HL-60 (cell line): ENCODE results near the gene EID3.

Source experiments
- DNase-seq, 2 experiments: peaks; one replicate each; pipeline ENCODE4 v3.0.0-alpha.2; 2010 to 2020; ENCODE audit warnings: low read depth in 1 of 2, low spot score in 1 of 2
- H3K27ac ChIP-seq: fragments of 250-450 bp; sonication (Bioruptor Pico); replicated peaks from 2 replicates; pipeline ENCODE4 v1.5.1; 2020; ENCODE audit warnings: mild to moderate bottlenecking, moderate library complexity
- H3K27me3 ChIP-seq: fragments of 250-450 bp; sonication (Bioruptor Pico); 2 replicates; pipeline ENCODE4 v1.5.1; 2021; ENCODE audit warnings: mild to moderate bottlenecking, moderate library complexity; ENCODE audit not compliant: insufficient read depth, poor library complexity, severe bottlenecking
- H3K4me3 ChIP-seq: replicated peaks from 2 replicates; pipeline ENCODE4 v1.5.1; 2011; ENCODE audit warnings: mild to moderate bottlenecking, control low read depth, low read length; ENCODE audit not compliant: insufficient read depth
- GABPA ChIP-seq: IDR thresholded peaks from 2 replicates; pipeline ENCODE4 v1.6.1; 2012; ENCODE audit warnings: low read depth
- POLR2AphosphoS5 ChIP-seq: IDR thresholded peaks from 2 replicates; pipeline ENCODE4 v1.6.1; 2012; ENCODE audit warnings: low read depth
- SPI1 ChIP-seq: IDR thresholded peaks from 2 replicates; pipeline ENCODE4 v1.6.1; 2012; ENCODE audit warnings: low read depth, mild to moderate bottlenecking, borderline replicate concordance
- TF ChIP-seq, protein P1 (sequence below): IDR thresholded peaks from one replicate; pipeline ENCODE4 v1.5.1; 2011; ENCODE audit warnings: low read length, control low read depth, inconsistent platforms; ENCODE audit not compliant: insufficient read depth
- TF ChIP-seq, protein P2 (sequence below): IDR thresholded peaks from 2 replicates; pipeline ENCODE4 v1.6.1; 2012; ENCODE audit warnings: low read depth; ENCODE audit not compliant: insufficient replicate concordance

Gene EID3

DNA sequence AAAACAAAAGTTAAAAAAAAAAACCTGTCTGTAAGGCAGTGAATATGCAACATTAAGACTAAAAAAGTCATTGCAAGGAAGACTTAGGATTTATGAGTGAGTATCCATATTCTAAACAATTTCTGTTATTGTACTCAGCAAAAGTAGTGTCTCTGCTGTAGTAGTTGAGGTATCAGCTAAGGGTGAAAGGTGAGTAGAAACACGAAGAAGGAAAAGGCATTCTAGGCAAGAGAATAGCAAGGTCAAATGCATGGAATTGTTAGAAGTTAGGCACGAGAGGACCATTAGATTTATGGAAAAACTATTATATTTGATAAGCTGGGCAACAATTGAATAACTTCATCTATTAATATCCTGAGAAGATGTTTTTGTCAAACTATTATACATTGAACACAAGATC is 1.8 kb downstream of the EID3 start:
- H3K4me3 ChIP-seq = no peak overlapping the region
- no peak for TF ChIP-seq POLR2AphosphoS5
- TF ChIP-seq, protein P1, sequence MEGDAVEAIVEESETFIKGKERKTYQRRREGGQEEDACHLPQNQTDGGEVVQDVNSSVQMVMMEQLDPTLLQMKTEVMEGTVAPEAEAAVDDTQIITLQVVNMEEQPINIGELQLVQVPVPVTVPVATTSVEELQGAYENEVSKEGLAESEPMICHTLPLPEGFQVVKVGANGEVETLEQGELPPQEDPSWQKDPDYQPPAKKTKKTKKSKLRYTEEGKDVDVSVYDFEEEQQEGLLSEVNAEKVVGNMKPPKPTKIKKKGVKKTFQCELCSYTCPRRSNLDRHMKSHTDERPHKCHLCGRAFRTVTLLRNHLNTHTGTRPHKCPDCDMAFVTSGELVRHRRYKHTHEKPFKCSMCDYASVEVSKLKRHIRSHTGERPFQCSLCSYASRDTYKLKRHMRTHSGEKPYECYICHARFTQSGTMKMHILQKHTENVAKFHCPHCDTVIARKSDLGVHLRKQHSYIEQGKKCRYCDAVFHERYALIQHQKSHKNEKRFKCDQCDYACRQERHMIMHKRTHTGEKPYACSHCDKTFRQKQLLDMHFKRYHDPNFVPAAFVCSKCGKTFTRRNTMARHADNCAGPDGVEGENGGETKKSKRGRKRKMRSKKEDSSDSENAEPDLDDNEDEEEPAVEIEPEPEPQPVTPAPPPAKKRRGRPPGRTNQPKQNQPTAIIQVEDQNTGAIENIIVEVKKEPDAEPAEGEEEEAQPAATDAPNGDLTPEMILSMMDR = no peak
- no peak for TF ChIP-seq SPI1
- TF ChIP-seq, protein P2, sequence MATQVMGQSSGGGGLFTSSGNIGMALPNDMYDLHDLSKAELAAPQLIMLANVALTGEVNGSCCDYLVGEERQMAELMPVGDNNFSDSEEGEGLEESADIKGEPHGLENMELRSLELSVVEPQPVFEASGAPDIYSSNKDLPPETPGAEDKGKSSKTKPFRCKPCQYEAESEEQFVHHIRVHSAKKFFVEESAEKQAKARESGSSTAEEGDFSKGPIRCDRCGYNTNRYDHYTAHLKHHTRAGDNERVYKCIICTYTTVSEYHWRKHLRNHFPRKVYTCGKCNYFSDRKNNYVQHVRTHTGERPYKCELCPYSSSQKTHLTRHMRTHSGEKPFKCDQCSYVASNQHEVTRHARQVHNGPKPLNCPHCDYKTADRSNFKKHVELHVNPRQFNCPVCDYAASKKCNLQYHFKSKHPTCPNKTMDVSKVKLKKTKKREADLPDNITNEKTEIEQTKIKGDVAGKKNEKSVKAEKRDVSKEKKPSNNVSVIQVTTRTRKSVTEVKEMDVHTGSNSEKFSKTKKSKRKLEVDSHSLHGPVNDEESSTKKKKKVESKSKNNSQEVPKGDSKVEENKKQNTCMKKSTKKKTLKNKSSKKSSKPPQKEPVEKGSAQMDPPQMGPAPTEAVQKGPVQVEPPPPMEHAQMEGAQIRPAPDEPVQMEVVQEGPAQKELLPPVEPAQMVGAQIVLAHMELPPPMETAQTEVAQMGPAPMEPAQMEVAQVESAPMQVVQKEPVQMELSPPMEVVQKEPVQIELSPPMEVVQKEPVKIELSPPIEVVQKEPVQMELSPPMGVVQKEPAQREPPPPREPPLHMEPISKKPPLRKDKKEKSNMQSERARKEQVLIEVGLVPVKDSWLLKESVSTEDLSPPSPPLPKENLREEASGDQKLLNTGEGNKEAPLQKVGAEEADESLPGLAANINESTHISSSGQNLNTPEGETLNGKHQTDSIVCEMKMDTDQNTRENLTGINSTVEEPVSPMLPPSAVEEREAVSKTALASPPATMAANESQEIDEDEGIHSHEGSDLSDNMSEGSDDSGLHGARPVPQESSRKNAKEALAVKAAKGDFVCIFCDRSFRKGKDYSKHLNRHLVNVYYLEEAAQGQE = no peak
- no peak for TF ChIP-seq GABPA
- H3K27ac ChIP-seq = no peak overlapping the region
- DNase-seq = no peak
- no peaks in the 10 kb centered on the region for H3K27me3 ChIP-seq

DNA sequence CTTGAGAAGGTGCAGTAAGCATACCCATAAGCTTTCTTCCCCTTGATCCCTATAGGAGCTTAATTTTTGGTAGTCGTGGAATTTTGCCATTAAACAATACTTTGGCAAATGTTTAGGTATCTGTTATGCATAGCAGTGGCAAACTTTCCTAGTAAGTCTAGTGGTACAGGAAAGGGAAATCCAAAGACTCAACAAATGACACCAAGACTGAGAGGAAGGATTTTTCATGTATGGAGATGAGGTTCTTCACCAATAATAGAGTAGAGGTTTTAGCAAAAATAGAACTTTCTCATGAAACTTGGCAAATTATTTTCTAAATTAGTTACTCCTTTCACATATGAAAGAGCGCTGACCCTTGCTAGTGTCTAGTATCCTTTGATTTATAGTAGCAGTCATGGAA is 2.8 kb downstream of the EID3 start:
- Histone ChIP-seq H3K4me3 (no peak overlapping the region), H3K27ac (no peak overlapping the region; the same call in 1 of the 2 replicates), H3K27me3 (no peaks in the 10 kb centered on the region)
- TF ChIP-seq, protein P1 = no peak
- no peak for DNase-seq

DNA sequence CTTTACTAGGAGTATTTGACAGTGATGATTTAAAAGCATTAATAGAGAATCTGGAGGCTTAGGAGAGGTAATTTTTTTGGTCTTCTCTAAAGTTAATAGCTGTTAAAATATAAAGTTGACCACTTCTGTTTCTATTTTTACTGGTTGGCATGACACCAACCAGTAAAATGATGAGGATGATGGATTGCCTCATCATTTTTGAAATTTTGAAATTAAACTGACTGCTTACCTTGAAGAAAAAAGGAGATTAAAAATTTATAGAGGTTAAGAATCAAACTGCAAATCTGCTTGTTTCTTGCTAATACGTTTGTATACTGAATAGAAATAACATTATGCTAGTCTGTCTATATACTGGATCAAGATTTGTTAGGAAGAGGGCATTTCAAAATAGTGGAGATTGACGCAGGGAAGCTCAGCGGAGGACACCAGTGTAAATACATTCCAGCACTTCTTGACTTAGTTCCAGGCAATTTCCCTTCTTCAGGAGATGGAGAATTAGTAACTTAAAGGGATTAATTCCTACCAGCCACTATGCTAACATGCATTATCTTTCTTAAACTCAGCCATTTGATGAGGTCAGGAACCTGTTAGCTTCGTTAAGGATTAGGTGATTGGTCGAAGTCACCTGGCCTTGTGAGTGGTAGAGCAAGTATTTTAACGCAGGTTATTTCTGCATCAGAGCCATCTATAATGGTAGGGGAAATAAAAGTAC is 3.6 kb downstream of the EID3 start:
- DNase-seq = no peak
- H3K4me3 ChIP-seq = no peak overlapping the region
- no peaks in the 10 kb centered on the region for H3K27me3 ChIP-seq
- TF ChIP-seq, protein P1 = no peak
- TF ChIP-seq, protein P2 = no peak
- TF ChIP-seq GABPA (no peak), POLR2AphosphoS5 (no peak), SPI1 (no peak)
- no peak overlapping the region; the same call in 1 of the 2 replicates for H3K27ac ChIP-seq

DNA sequence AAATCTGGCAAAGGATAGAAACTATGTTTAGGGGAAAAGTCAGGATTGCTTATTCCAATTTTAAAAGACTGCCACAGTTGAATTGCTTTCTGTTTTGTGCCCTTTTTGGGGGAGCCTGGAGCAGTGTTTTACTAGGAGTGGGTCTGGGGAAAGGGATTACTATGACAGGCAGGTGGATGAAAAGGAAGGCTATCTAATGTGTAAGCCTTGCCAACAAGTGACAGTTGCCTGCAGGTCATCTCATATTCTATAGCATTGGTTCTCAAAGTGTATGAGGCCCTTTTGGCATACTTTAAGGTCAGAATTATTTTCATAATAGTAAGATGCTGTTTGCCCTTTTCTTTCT is 4.1 kb downstream of the EID3 start:
- H3K4me3 ChIP-seq = no peak overlapping the region
- H3K27me3 ChIP-seq = no peaks in the 10 kb centered on the region
- DNase-seq = no peak
- no peak overlapping the region for H3K27ac ChIP-seq
- TF ChIP-seq POLR2AphosphoS5 = no peak
- TF ChIP-seq, protein P1 = no peak
- TF ChIP-seq, protein P2 = no peak
- TF ChIP-seq GABPA = no peak
- TF ChIP-seq SPI1 = no peak
